ENCODE results near the gene RPLP2.

DNA sequence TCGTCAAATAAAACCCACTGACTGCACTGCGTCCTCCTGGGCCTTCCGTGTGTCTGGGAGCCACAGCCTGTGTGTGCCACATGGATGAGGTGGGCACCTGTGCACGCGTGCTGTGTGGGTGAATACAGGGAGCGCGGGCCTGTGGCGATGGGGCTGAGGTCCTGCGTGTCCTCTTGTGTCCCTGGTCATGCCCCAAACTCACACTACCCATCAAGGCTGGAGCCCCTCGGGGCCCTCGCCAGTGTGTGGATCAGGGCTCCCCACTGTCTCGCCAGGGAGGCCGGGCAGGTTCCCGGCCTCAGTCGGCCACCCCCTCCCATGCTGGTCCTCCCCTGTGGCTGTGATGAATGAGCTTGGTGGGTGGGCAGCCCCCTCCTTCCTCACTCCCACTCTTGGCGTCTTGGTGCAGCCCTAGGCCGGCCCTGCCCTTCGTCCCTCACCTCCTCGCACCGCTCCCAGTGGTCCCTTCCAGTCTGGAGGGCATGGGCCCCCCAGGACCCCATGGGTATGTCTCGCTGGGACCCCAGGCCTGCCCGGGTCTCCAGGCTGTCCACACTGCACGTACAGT lies 22.3 kb downstream of the RPLP2 start:
- TF ChIP-seq SIN3A (IDR thresholded peaks at IDR 0.05; ENCODE audit: borderline replicate concordance, low read depth, low read length) (no peak), EZH2phosphoT487 (IDR thresholded peaks at IDR 0.05; ENCODE audit: borderline replicate concordance, low read depth) (no peak), FOXM1 (IDR thresholded peaks at IDR 0.05; ENCODE audit: low read depth) (no peak), POLR2AphosphoS5 (IDR thresholded peaks at IDR 0.05; ENCODE audit: low read depth, low read length) (no peak)
- TF ChIP-seq, protein P1, sequence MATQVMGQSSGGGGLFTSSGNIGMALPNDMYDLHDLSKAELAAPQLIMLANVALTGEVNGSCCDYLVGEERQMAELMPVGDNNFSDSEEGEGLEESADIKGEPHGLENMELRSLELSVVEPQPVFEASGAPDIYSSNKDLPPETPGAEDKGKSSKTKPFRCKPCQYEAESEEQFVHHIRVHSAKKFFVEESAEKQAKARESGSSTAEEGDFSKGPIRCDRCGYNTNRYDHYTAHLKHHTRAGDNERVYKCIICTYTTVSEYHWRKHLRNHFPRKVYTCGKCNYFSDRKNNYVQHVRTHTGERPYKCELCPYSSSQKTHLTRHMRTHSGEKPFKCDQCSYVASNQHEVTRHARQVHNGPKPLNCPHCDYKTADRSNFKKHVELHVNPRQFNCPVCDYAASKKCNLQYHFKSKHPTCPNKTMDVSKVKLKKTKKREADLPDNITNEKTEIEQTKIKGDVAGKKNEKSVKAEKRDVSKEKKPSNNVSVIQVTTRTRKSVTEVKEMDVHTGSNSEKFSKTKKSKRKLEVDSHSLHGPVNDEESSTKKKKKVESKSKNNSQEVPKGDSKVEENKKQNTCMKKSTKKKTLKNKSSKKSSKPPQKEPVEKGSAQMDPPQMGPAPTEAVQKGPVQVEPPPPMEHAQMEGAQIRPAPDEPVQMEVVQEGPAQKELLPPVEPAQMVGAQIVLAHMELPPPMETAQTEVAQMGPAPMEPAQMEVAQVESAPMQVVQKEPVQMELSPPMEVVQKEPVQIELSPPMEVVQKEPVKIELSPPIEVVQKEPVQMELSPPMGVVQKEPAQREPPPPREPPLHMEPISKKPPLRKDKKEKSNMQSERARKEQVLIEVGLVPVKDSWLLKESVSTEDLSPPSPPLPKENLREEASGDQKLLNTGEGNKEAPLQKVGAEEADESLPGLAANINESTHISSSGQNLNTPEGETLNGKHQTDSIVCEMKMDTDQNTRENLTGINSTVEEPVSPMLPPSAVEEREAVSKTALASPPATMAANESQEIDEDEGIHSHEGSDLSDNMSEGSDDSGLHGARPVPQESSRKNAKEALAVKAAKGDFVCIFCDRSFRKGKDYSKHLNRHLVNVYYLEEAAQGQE (IDR thresholded peaks at IDR 0.05; ENCODE audit: low read depth, low read length): no peak
- TF ChIP-seq, protein P2, sequence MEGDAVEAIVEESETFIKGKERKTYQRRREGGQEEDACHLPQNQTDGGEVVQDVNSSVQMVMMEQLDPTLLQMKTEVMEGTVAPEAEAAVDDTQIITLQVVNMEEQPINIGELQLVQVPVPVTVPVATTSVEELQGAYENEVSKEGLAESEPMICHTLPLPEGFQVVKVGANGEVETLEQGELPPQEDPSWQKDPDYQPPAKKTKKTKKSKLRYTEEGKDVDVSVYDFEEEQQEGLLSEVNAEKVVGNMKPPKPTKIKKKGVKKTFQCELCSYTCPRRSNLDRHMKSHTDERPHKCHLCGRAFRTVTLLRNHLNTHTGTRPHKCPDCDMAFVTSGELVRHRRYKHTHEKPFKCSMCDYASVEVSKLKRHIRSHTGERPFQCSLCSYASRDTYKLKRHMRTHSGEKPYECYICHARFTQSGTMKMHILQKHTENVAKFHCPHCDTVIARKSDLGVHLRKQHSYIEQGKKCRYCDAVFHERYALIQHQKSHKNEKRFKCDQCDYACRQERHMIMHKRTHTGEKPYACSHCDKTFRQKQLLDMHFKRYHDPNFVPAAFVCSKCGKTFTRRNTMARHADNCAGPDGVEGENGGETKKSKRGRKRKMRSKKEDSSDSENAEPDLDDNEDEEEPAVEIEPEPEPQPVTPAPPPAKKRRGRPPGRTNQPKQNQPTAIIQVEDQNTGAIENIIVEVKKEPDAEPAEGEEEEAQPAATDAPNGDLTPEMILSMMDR (IDR thresholded peaks at IDR 0.05): no peak
